ENCODE data around the gene KRT78. TPM values are rescaled to one million over a fixed set of nuclear protein-coding genes. Genes with fewer than 3 reads are reported as not detected.

The KRT78 gene
- total RNA-seq (2021; fragmentation: NEBNext Ultra II Directional; extraction: Animal tissue kit (Norgen Biotek cat#: 25700)), result under 1 TPM in 1 of 6 experiments, not detected in 5; 0.30 TPM
- long read RNA-seq, result 0 reads

GRCh38 chr12:52848661-52849255 is at the start of gene KRT78:
KRT78 (minus strand) TSS chr12:52848994; CDS start chr12:52848930, 64 bp downstream.
- no peak for TF ChIP-seq CTCF (IDR thresholded peaks at IDR 0.05)
- no peak within 1 kb of the TSS for H3K27ac Mint-ChIP-seq
- DNase-seq, result no peak
- H3K36me3 Mint-ChIP-seq (ENCODE audit: low read depth), result no peaks in the 10 kb centered on the region
- H3K4me3 Mint-ChIP-seq, result no peak within 1 kb of the TSS
- no peaks in the 10 kb centered on the region for H3K9me3 Mint-ChIP-seq
- H3K27me3 Mint-ChIP-seq (ENCODE audit: insufficient read depth), result peaks cover 50% of the 10 kb centered on the region
- no peaks in the 10 kb centered on the region for H3K4me1 Mint-ChIP-seq (ENCODE audit: low read depth)

GRCh38 chr12:52896190-52897100 is 47.7 kb upstream of the KRT78 start:
- no peaks in the 10 kb centered on the region for H3K9me3 Mint-ChIP-seq
- DNase-seq, result peak; percentile 6
- peaks cover 5% of the 10 kb centered on the region for H3K36me3 Mint-ChIP-seq (ENCODE audit: low read depth)
- no peak overlapping the region; the same call in 1 of the 2 replicates for H3K27ac Mint-ChIP-seq
- no peaks in the 10 kb centered on the region for H3K27me3 Mint-ChIP-seq (ENCODE audit: insufficient read depth)
- peaks cover 12% of the 10 kb centered on the region for H3K4me1 Mint-ChIP-seq (ENCODE audit: low read depth)
- H3K4me3 Mint-ChIP-seq, result no peak overlapping the region
- TF ChIP-seq CTCF (IDR thresholded peaks at IDR 0.05), result no peak

- no peak for TF ChIP-seq CTCF (IDR thresholded peaks at IDR 0.05)
- H3K36me3 Mint-ChIP-seq (ENCODE audit: low read depth), result peaks cover 2% of the 10 kb centered on the region
- H3K4me1 Mint-ChIP-seq (ENCODE audit: low read depth), result peaks cover 12% of the 10 kb centered on the region
- DNase-seq, result no peak
- no peak overlapping the region for H3K4me3 Mint-ChIP-seq
- no peak overlapping the region for H3K27ac Mint-ChIP-seq
- no peaks in the 10 kb centered on the region for H3K9me3 Mint-ChIP-seq
- H3K27me3 Mint-ChIP-seq (ENCODE audit: insufficient read depth), result no peaks in the 10 kb centered on the region
Measured at GRCh38 chr12:52895726-52896189, 47.0 kb upstream of the KRT78 start.

- Mint-ChIP-seq H3K9me3 (no peaks in the 10 kb centered on the region), H3K4me3 (no peak overlapping the region), H3K27ac (no peak overlapping the region), H3K36me3 (ENCODE audit: low read depth) (no peaks in the 10 kb centered on the region), H3K4me1 (ENCODE audit: low read depth) (peaks cover 12% of the 10 kb centered on the region), H3K27me3 (ENCODE audit: insufficient read depth) (no peaks in the 10 kb centered on the region)
- DNase-seq, result no peak
- TF ChIP-seq CTCF (IDR thresholded peaks at IDR 0.05), result no peak
Measured at GRCh38 chr12:52892974-52893373, 44.2 kb upstream of the KRT78 start.

GRCh38 chr12:52892207-52892852 is 43.5 kb upstream of the KRT78 start:
- TF ChIP-seq CTCF (IDR thresholded peaks at IDR 0.05), result no peak
- Mint-ChIP-seq H3K4me3 (no peak overlapping the region), H3K27me3 (ENCODE audit: insufficient read depth) (no peaks in the 10 kb centered on the region), H3K36me3 (ENCODE audit: low read depth) (no peaks in the 10 kb centered on the region), H3K9me3 (no peaks in the 10 kb centered on the region), H3K4me1 (ENCODE audit: low read depth) (peaks cover 12% of the 10 kb centered on the region), H3K27ac (no peak overlapping the region)
- no peak for DNase-seq
